GM12864 (cell line): ENCODE measurements around the gene SERPINE2.
"Not testable (repeated sequence)": the region's sequence is repeated elsewhere in the genome, so short reads cannot be mapped to it uniquely, and the experiment has no call there.

Source experiments
- DNase-seq: peaks from one replicate; pipeline ENCODE4 v3.0.0-alpha.2; 2011; ENCODE audit warnings: low read depth
- H3K4me3 ChIP-seq: 2 replicates; pipeline ENCODE4 v1.5.1; 2011; ENCODE audit warnings: mild to moderate bottlenecking, low read depth, low read length, control low read depth
- CTCF ChIP-seq: IDR thresholded peaks from 2 replicates; pipeline ENCODE4 v1.5.1; 2011; ENCODE audit warnings: low read depth, mild to moderate bottlenecking, moderate library complexity, low read length, control low read depth, inconsistent platforms; ENCODE audit errors: missing control alignments

SERPINE2 gene

GRCh38 chr2:223941579-223942277 is 97.4 kb downstream of the SERPINE2 start:
- no peak overlapping the region for H3K4me3 ChIP-seq
- peak; percentile 69 for DNase-seq
- TF ChIP-seq CTCF: no peak

GRCh38 chr2:223939438-223939837 is 99.6 kb downstream of the SERPINE2 start:
- DNase-seq, H3K4me3 ChIP-seq: not testable (repeated sequence)

- no peak overlapping the region for H3K4me3 ChIP-seq
- no peak for TF ChIP-seq CTCF
- DNase-seq: no peak
Observed at GRCh38 chr2:223937535-223937934, 101.6 kb downstream of the SERPINE2 start.

GRCh38 chr2:223936862-223937326 is 102.2 kb downstream of the SERPINE2 start:
- no peak for DNase-seq
- no peak for TF ChIP-seq CTCF
- H3K4me3 ChIP-seq: no peak overlapping the region

- DNase-seq: no peak
- H3K4me3 ChIP-seq: no peak overlapping the region
- no peak for TF ChIP-seq CTCF
Observed at GRCh38 chr2:223935459-223936125, 103.5 kb downstream of the SERPINE2 start.

- H3K4me3 ChIP-seq: no peak overlapping the region
- TF ChIP-seq CTCF: no peak
- DNase-seq: no peak
Observed at GRCh38 chr2:223934870-223935269, 104.2 kb downstream of the SERPINE2 start.

GRCh38 chr2:223932816-223933800 is 106.0 kb downstream of the SERPINE2 start:
- no peak for DNase-seq
- no peak overlapping the region for H3K4me3 ChIP-seq
- TF ChIP-seq CTCF: no peak
